SKM-1 (cell line): ENCODE results near the gene SDR9C7.
"Not testable (repeated sequence)": the region's sequence is repeated elsewhere in the genome, so short reads cannot be mapped to it uniquely, and the experiment has no call there.

ENCODE experiments used
- DNase-seq: peaks from one replicate; lab custom pipeline; 2025; ENCODE audit not compliant: unreplicated experiment; lab: John Stamatoyannopoulos, UW

SDR9C7 gene

DNA sequence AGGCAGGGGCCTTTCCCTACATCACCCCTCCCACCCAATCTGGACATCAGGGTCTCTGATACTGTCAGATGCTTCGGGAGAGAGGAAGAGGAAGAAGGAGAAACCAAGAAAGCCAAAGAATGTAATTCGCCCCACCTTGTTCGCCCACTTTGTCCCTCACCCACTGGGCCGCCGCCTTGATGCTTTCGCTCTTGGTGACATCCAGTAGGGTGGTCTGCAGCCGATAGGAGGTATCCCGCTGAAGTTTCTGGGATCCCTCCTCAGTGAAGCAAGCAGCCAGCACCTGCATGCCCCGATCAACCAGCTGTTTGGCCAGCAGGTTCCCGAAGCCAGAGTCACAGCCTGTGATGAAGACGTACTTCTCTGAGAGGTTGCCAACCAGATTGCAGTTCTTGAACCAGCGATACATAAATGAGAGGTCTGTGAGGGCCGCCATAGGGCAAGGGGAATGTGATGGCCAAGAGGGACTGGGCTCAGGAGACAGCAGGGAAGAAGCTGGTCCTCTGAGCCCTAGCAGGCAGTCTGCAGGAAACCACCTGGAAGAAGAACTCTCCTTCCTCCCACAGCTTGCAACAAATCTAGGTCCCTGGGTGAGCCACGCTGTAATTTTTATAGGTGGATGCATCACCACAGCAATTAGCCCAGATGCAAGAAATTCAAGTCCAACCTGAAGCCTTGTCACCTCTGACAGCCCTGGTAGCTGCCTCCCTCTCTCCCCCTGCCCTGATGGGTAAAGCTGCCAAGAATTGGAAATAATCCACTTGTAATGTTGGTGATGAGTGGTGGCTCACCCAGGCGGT, at the start of gene SDR9C7:
SDR9C7 (minus strand) TSS at position 583 of the 800 bp plus-strand sequence; CDS start at position 436, 147 bp downstream.
- DNase-seq, result no peak

DNA sequence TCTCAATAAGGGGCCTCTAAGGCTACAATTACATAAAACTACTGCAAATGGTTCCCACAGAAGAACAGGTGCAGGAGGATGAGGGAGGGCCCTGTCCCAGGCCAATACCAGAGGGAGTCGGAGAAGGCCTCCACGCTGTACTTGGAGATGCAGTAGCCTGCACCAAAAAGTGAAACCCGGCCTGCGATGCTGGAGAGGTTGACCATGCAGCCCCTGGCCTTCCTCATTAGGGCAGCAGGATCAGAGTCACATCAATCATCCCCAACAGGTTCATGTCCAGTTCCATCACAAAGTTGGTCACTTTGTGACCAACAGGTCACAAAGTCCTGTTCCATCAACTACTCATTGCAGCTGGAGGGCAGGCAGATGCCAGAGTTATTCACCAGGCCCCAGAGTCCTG, 49.2 kb upstream of the SDR9C7 start:
- DNase-seq, result no peak

DNA sequence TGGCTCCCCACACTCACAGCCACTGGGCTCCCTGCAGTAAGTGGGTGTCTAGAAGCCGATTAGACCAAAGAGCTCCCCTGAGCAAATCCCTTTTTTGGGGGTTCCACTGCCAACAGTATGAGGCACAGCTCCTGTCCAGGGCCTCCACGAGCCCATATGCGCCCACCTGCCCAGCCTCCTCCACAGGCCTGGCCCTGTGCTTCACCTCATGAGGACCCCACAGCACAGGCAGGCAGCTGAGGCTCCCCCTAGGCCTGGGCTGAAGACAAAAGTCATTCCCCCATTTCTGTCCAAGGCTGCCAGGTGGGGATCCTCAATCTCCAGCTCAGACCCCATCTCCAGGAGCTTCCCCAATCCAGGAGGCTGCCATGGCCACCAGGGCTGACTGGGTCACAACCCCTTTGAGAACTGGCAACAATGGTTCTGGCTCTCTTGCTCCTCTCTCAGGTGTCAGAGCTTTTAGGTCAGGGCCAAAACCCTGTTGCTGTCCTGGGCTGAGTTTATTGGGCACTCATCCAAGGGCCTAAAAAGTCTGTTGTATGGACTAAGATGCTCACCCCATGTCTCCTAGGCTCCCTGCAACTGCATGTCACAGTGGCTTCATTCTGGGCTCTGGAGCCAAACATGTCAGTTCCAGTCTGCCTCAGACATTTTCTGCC, 48.5 kb upstream of the SDR9C7 start:
- not testable (repeated sequence) for DNase-seq

DNA sequence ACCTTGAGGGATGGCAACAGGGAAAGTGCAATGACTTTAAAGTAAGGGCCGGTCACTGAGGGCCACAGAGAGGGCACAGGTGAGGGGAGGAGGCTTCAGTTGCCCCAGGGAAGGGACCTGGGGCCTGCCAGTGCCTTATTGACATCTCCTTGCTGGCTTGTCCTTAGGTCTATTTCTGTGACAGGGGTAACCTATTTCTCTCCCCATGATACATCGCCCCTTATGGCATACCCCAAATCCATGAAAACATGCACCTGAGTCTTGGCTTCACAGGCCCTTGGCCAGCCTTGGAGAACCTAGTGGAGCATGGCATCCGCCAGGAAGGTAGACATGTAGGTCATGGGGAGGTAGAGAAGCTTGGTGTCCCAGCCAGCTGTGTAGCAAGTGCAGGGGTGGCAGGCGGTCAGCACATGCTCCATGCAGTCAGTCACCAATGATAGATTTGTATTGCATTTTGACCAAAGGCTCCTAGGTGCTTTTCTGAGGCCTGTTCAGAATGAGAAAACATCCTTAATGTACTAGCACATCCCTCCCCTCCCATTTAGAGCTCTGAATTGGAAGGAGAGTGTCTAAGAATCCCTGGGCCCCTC, 46.8 kb upstream of the SDR9C7 start:
- DNase-seq, result no peak

DNA sequence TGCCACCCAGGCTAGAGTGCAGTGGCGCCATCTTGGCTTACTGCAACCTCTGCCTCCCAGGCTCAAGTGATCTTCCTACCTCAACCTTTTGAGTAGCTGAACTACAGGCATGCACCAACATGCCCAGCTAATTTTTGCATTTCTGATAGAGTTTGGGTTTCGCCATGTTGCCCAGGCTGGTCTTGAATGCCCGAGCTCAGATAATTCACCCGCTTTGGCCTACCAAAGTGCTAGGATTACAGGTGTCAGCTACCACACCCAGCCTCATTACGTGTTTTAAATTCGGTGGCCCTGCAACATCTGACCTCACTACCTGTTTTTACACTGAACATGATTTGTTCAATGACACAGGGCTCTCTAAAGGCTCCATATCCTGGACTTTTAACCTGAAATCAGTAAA, 46.1 kb upstream of the SDR9C7 start:
- no peak for DNase-seq

DNA sequence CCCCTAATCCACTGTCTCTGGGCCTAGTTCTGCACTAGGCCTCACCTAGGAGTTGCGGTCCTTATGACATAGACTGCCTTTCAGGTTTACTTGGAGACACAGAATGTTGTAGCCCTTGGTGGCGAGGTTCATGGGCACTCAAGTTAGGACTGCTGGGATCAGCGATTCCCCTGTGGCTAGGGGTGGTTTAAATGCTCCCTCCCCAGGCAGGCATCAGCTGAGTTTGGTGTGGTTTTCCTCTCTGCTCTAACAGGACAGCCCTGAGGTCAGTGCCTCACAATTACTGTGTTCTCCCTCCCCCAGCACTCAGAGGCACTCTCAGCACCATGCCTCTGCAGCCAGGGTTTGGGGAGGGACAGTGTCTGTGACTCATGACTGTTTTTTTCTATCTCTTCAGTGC, 45.4 kb upstream of the SDR9C7 start:
- no peak for DNase-seq

DNA sequence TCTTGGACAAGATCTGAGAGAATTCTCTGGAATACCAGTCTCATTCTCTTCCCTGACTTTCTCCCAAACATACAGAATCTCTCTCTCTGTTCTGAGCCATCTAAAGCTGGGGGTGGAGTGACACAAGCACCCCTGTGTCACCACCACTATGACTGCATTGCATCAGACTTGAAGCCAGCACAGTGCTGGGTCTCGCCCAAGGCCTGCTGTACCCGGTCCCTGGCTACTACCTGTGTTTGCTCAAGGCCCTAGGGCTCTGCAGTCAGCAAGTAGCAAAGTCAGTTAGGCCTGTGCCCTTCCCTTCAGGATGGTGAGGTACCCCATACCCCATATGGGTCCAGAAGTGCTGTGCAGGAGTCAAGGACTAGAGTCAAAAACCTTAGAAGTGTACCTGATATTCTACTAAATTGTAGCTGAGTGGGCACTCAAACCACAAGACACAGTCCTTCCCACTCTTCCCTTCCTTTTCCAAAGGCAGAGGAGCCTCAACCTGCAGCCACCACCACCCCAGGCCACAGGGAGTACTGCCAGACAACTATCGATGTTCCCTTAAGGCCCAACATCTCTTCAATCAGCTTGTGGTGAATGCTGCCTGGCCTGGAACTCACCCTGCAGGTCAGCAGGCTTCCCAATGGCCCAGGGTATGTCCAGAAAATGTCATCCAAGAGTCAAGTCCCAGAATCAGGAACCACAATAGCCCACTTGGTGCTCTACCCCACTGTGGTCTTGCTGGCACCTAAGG, 44.4 kb upstream of the SDR9C7 start:
- DNase-seq, result no peak

DNA sequence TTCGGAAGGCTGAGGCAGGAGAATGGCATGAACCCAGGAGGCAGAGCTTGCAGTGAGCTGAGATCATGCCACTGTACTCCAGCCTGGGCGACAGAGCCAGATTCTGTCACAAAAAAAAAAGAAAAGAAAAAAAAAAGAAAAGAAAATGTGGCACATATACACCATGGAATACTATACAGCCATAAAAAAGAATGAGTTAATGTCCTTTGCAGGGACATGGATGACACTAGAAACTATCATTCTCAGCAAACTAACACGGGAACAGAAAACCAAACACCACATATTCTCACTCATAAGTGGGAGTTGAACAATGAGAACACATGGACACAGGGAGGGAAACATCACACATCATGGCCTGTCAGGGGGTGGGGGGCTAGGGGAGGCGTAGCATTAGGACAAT, 43.2 kb upstream of the SDR9C7 start:
- DNase-seq, result not testable (repeated sequence)

DNA sequence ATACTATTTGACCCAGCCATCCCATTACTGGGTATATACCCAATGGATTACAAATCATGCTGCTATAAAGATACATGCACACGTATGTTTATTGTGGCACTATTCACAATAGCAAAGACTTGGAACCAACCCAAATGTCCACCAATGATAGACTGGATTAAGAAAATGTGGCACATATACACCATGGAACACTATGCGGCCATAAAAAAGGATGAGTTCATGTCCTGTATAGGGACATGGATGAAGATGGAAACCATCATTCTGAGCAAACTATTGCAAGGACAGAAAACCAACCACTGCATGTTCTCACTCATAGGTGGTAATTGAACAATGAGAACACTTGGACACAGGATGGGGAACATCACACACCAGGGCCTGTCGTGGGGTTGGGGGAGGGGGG, 40.0 kb upstream of the SDR9C7 start:
- DNase-seq, result not testable (repeated sequence)

DNA sequence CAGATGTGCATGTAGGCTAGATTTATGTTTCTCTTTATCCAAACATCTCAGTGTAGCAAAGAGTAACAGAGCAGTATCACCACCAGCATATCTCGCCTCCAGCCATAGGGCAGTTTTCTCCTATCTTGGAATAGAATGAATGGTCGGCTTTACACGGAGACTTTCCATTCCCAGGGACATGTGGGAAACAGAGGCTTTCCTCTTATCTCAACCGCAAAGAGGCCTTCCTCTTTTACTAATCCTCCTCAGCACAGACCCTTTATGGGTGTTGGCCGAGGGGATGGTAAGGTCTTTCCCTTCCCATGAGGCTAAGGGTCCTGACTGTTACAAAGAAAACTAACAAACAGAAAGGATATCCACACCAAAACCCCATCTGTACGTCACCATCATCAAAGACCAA, 34.7 kb upstream of the SDR9C7 start:
- not testable (repeated sequence) for DNase-seq

DNA sequence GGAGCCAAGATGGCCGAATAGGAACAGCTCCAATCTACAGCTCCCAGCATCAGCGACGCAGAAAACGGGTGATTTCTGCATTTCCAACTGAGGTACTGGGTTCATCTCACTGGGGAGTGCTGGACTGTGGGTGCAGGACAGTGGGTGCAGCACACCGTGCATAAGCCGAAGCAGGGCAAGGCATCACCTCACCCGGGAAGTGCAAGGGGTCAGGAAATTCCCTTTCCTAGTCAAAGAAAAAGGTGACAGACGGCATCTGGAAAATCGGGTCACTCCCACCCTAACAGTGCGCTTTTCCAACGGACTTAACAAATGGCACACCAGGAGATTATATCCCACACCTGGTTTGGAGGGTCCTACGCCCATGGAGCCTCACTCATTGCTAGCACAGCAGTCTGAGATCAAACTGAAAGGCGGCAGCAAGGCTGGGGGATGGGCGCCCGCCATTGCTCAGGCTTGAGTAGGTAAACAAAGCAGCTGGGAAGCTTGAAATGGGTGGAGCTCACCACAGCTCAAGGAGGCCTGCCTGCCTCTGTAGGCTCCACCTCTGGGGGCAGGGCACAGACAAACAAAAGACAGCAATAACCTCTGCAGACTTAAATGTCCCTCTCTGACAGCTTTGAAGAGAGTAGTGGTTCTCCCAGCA, 31.9 kb upstream of the SDR9C7 start:
- not testable (repeated sequence) for DNase-seq

DNA sequence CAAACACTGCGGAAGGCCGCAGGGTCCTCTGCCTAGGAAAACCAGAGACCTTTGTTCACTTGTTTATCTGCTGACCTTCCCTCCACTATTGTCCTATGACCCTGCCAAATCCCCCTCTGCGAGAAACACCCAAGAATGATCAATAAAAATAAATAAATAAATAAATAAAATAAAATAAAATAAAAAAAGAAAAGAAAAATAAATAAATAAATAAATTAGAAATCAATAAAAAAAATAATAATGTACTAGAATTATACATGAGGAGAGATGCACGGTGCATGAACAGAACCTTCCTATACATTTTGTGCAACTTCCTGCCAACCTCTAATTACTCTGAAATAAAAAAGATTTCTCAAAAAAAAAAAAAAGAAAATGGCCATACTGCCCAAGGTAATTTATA, 30.9 kb upstream of the SDR9C7 start:
- DNase-seq, result not testable (repeated sequence)

DNA sequence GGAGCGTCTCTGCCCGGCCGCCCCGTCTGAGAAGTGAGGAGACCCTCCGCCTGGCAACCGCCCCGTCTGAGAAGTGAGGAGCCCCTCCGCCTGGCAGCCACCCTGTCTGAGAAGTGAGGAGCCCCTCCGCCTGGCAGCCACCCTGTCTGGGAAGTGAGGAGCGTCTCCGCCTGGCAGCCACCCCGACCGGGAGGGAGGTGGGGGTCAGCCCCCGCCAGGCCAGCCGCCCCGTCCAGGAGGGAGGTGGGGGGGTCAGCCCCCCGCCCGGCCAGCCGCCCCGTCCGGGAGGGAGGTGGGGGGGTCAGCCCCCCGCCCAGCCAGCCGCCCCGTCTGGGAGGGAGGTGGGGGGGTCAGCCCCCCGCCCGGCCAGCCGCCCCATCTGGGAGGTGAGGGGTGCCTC, 29.3 kb upstream of the SDR9C7 start:
- not testable (repeated sequence) for DNase-seq

DNA sequence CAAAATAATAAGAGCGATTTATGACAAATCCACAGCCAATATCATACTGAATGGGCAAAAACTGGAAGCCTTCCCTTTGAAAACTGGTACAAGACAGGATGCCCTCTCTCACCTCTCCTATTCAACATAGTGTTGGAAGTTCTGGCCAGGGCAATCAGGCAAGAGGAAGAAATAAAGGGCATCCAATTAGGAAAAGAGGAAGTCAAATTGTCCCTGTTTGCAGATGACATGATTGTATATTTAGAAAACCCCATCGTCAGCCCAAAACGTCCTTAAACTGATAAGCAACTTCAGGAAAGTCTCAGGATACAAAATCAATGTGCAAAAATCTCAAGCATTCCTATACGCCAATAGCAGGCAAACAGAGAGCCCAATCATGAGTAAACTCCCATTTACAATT, 28.0 kb upstream of the SDR9C7 start:
- DNase-seq, result not testable (repeated sequence)

DNA sequence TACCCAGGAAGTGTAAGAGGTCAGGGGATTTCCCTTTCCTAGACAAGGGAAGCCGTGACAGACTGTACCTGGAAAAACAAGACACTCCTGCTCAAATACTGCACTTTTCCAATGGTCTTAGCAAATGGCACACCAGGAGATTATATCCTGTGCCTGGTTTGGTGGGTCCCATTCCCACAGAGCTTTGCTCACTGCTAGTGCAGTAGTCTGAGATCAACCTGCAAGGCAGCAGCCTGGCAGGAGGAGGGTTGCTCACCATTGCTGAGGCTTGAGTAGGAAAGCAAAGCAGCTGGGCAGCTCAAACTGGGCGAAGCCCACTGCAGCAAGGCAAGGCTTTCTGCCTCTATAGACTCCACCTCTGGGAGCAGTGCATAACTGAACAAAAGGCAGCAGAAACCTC, 24.2 kb upstream of the SDR9C7 start:
- DNase-seq, result no peak

DNA sequence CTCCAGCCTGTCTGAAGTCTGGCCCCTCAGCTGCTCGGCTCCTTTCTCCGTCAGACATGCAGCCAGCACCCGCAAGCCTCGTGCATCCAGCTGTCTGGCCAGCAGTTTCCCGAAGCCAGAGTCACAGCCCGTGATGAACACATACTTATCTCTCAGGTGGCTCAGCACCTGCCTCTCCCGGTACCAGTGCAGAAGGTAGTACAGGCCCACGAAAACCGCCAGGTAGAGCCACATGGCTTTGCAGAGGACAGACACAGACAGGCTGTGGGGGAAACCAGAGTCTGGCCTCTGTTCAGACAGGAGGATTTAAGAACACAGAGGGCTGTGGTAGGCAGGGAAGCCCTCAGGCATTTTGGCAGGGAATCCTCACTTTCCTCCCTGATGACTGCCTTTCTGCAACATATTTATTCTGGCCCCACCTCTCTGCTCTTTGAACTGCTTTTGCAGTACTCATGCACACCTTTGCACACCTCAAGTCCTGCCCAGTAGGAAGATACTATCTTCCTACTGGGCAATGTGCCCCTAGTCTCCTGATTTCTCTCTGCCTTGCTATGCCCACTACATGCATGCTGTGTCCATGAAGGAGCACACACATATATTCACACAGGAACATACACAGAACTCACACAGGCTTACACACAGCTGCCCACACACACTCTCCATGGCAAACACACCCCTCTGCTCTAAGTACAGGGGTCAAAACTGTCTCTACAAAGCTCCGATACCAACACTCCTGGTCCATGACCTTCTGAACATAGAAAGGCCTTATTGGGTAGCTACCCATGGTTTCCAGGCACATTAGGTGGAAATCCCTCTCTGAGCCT, 23.2 kb upstream of the SDR9C7 start, which contains the start of gene RDH16:
RDH16 (minus strand) TSS at position 380 of the 824 bp plus-strand sequence; CDS start at position 234, 146 bp downstream.
- DNase-seq, result no peak

DNA sequence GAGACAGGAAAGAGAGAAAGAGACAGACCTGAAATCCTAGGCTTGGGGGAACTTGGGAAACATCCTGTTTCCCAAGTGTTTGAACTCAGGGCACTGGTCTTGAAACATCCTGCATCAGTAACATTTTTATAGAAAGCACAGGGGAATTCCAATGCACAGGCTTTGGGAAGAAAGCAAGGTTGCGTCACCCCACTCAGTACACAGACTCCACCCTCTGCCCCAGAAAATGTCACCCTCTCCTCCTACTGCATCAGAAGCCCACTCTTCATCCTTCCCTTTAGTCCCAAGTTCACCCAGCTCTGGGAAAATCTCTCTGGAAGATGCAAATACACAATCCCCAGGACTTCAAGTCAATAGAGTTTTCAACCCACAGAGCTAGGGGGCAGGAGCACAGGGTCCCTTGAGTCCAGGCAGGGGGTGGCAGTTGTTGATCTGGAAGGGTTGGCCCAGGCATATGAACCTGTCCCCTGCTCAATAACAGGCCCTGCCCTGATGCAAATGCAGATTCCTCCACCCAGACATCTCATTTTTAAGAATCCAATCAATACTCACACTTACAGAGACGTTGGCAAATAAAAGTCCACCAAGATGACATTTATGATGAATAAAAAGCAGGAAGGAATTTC, 21.5 kb upstream of the SDR9C7 start:
- no peak for DNase-seq

DNA sequence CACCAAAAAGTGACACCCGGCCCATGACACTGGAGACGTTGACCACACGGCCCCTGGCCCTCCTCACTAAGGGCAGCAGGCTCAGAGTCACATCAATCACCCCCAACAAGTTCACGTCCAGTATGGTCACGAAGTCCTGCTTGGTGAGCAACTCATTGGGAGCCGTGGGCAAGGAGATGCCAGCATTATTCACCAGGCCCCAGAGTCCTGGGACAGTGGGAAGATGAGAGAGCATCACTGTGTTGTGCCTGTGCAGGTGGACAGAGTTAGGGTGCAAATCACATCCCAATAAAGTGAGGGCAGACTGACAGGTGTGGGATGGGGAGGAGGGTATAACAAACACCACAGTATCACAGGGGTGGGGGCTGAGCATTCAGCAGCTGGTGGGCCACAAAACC, 20.7 kb upstream of the SDR9C7 start:
- DNase-seq, result no peak
